ENCODE data around the gene PDGFC.

PDGFC gene

DNA sequence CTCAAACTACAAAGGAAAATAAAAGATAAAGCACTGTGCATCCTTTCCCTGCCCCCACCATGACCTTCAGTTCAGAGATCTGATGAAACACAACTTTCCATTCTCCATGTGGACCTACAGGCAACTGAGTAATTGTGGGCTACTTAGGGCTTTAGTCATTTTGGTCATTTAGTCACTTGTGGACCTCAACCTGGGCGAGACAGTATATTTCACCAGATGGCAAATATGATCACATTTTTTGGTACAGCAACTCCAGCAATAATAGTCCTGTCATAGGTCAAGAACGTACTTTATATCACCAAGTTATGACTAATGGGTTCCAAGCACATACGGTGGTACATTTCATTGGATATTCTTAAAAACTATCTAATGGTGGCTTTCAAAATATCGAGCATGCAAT, 141.2 kb downstream of the PDGFC start:
- DNase-seq: no peak
- 100% methylated on average over 3 of the region's 4 CpGs for WGBS (ENCODE audit: insufficient coverage)

DNA sequence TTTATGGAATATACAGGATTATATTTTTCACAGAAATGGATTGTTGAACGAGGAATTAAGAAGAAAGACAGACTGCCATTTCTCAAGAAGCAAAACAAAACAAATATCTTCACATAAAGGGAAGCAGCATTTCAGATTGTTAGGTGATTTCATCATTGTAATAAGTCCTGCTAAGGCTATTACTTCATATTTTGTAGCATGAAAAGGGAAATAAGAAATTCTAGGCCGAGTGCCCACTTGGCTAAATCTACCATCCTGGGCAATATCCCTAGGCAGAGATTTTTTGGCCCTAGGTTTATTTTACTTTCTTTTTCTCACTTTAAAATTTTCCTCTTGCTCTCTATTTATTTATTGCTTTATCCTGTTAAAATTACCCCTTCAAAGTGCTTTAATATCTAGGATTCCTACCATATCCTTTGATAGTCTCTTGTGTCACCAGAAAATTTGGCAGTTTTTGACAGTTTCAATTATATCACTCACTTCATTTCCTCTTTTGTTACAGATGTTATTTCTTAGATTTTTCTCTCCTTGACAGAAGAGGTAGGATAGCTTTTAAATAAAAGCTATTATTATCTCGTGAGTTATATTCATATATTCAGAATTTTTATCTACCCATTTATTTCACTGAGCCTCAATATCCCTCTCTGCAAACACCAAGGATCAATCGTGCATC, 142.3 kb downstream of the PDGFC start:
- H3K9me3 ChIP-seq (ENCODE audit: control extremely low read depth in 1 of 5, control insufficient read depth in 4 of 5, insufficient read depth in 2 of 5, low read depth in 1 of 5, low read length in 4 of 5): no peaks in the 10 kb centered on the region
- peak; percentile 5 to 59 (median 50) for DNase-seq
- ChIA-PET CTCF (no interaction called here), POLR2A (no interaction called here)
- whole genome bisulfite sequencing (ENCODE audit: insufficient coverage): no CpG with 5 or more reads among the region's 4 CpGs
- H3K27me3 ChIP-seq (replicated peaks in 2 of 5; ENCODE audit: control insufficient read depth in 4 of 5, insufficient read depth in 5 of 5, low read length in 4 of 5): no peaks in the 10 kb centered on the region
- no peaks in the 10 kb centered on the region for H3K36me3 ChIP-seq (ENCODE audit: control insufficient read depth in 4 of 4, insufficient read depth in 4 of 4, low read length in 3 of 4)
- peak overlapping the region in 1 of 7 experiments; percentile 11 for H3K4me3 ChIP-seq (ENCODE audit: control insufficient read depth in 1 of 7, extremely low read depth in 1 of 7, insufficient read depth in 4 of 7, low read depth in 2 of 7, low read length in 6 of 7)
- H3K4me1 ChIP-seq (ENCODE audit: control extremely low read depth in 1 of 4, control insufficient read depth in 4 of 4, insufficient read depth in 4 of 4, low read length in 3 of 4): peaks cover 0 to 7% (median 0%) of the 10 kb centered on the region in 4 experiments
- peak overlapping the region in 1 of 2 experiments; percentile 32 for H3K27ac ChIP-seq (ENCODE audit: insufficient read depth in 1 of 2, low read depth in 1 of 2, low read length in 2 of 2, poor library complexity in 1 of 2, severe bottlenecking in 2 of 2)

More for the DNA sequence above, 141.2 kb downstream of the PDGFC start:
- no peak overlapping the region for H3K27ac ChIP-seq (ENCODE audit: insufficient read depth in 1 of 2, low read depth in 1 of 2, low read length in 2 of 2, poor library complexity in 1 of 2, severe bottlenecking in 2 of 2)
- H3K9me3 ChIP-seq (ENCODE audit: control extremely low read depth in 1 of 5, control insufficient read depth in 4 of 5, insufficient read depth in 2 of 5, low read depth in 1 of 5, low read length in 4 of 5): no peaks in the 10 kb centered on the region
- POLR2A ChIA-PET: no interaction called here
- no peaks in the 10 kb centered on the region for H3K27me3 ChIP-seq (replicated peaks in 2 of 5; ENCODE audit: control insufficient read depth in 4 of 5, insufficient read depth in 5 of 5, low read length in 4 of 5)
- no peaks in the 10 kb centered on the region for H3K36me3 ChIP-seq (ENCODE audit: control insufficient read depth in 4 of 4, insufficient read depth in 4 of 4, low read length in 3 of 4)
- CTCF ChIA-PET: no interaction called here
- peaks cover 0 to 7% (median 0%) of the 10 kb centered on the region in 4 experiments for H3K4me1 ChIP-seq (ENCODE audit: control extremely low read depth in 1 of 4, control insufficient read depth in 4 of 4, insufficient read depth in 4 of 4, low read length in 3 of 4)
- no peak overlapping the region for H3K4me3 ChIP-seq (ENCODE audit: control insufficient read depth in 1 of 7, extremely low read depth in 1 of 7, insufficient read depth in 4 of 7, low read depth in 2 of 7, low read length in 6 of 7)

DNA sequence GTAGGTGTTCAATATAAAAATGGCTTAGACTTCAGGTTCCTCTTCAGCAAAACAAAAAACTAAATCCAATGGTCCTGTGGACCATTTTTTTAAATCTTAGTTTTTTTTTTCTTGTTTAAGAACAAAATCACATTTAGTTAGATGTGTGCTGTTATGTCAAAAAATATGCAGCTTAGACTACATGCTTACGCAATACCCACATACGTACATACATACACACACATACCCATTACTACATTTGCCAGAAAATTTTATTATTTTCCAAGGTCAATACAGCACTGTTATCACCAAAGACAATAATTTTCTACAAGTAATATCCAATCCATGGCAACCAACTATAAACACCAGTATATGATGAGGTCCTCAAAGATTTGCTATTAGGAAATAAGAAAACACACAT, 144.1 kb downstream of the PDGFC start:
- no peaks in the 10 kb centered on the region for H3K9me3 ChIP-seq (ENCODE audit: control extremely low read depth in 1 of 5, control insufficient read depth in 4 of 5, insufficient read depth in 2 of 5, low read depth in 1 of 5, low read length in 4 of 5)
- no peaks in the 10 kb centered on the region for H3K36me3 ChIP-seq (ENCODE audit: control insufficient read depth in 4 of 4, insufficient read depth in 4 of 4, low read length in 3 of 4)
- no peak for DNase-seq
- WGBS (ENCODE audit: insufficient coverage): 70% methylated on average over 2 of the region's 2 CpGs
- no peaks in the 10 kb centered on the region for H3K27me3 ChIP-seq (replicated peaks in 2 of 5; ENCODE audit: control insufficient read depth in 4 of 5, insufficient read depth in 5 of 5, low read length in 4 of 5)
- POLR2A ChIA-PET: no interaction called here
- H3K4me1 ChIP-seq (ENCODE audit: control extremely low read depth in 1 of 4, control insufficient read depth in 4 of 4, insufficient read depth in 4 of 4, low read length in 3 of 4): peaks cover 0 to 7% (median 0%) of the 10 kb centered on the region in 4 experiments
- no peak overlapping the region for H3K27ac ChIP-seq (ENCODE audit: insufficient read depth in 1 of 2, low read depth in 1 of 2, low read length in 2 of 2, poor library complexity in 1 of 2, severe bottlenecking in 2 of 2)
- no peak overlapping the region for H3K4me3 ChIP-seq (ENCODE audit: control insufficient read depth in 1 of 7, extremely low read depth in 1 of 7, insufficient read depth in 4 of 7, low read depth in 2 of 7, low read length in 6 of 7)
- CTCF ChIA-PET: no interaction called here

DNA sequence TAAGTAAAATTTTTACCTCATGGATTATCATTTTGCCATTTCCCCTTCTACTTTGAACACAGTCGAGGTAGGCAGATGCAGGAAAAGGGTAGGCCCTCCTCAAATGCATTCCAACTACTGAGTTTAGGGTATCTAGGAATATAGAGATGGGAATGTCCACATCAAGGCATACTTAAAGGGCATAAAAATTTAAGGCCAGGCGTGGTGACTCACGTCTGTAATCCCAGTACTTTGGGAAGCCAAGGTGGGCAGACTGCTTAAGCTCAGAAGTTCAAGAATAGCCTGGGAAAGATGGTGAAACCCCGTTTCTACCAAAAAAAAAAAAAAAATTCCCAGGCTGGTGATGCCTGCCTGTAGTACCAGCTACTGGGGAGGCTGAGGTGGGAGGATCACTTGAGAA, 146.5 kb downstream of the PDGFC start:
- Histone ChIP-seq H3K27me3 (replicated peaks in 2 of 5; ENCODE audit: control insufficient read depth in 4 of 5, insufficient read depth in 5 of 5, low read length in 4 of 5) (no peaks in the 10 kb centered on the region), H3K36me3 (ENCODE audit: control insufficient read depth in 4 of 4, insufficient read depth in 4 of 4, low read length in 3 of 4) (no peaks in the 10 kb centered on the region), H3K4me3 (ENCODE audit: control insufficient read depth in 1 of 7, extremely low read depth in 1 of 7, insufficient read depth in 4 of 7, low read depth in 2 of 7, low read length in 6 of 7) (no peak overlapping the region), H3K4me1 (ENCODE audit: control extremely low read depth in 1 of 4, control insufficient read depth in 4 of 4, insufficient read depth in 4 of 4, low read length in 3 of 4) (peaks cover 0 to 7% (median 0%) of the 10 kb centered on the region in 4 experiments), H3K27ac (ENCODE audit: insufficient read depth in 1 of 2, low read depth in 1 of 2, low read length in 2 of 2, poor library complexity in 1 of 2, severe bottlenecking in 2 of 2) (no peak overlapping the region), H3K9me3 (ENCODE audit: control extremely low read depth in 1 of 5, control insufficient read depth in 4 of 5, insufficient read depth in 2 of 5, low read depth in 1 of 5, low read length in 4 of 5) (no peaks in the 10 kb centered on the region)
- WGBS (ENCODE audit: insufficient coverage): 100% methylated on average over 3 of the region's 4 CpGs
- no peak for DNase-seq
- ChIA-PET POLR2A (no interaction called here), CTCF (interaction anchor here (1.0 kb wide), 1 partner anchor 143 kb away, joined by 3 read pairs; no protein-coding TSS in a partner anchor)

DNA sequence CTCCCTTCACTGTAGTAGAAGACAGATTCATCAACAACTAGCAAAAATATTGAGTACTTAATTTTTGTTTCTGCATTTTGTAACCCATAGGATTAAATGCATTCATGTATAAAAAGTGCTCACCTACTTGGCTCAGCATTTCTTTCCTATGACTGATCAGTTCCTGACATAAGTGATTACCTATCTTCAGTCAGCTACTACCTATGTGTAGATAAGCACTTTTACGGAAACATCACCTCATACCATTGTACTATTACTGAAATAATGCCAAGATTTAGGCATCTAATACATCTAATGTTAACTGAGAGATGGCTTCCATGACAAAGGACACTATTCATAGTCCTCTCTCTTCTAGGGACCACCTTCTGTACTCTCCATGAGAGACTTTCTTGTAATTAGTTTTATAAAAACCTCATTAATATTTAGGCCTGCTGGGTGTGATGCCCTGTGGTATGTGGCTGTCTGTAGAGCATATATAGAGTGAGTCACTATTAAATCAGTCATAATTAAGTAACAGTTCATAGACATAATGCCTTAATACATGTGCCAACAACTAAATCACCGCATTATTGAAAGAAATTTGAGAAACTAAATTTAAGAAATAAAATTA, 147.0 kb downstream of the PDGFC start:
- no peak overlapping the region for H3K4me3 ChIP-seq (ENCODE audit: control insufficient read depth in 1 of 7, extremely low read depth in 1 of 7, insufficient read depth in 4 of 7, low read depth in 2 of 7, low read length in 6 of 7)
- H3K36me3 ChIP-seq (ENCODE audit: control insufficient read depth in 4 of 4, insufficient read depth in 4 of 4, low read length in 3 of 4): no peaks in the 10 kb centered on the region
- H3K4me1 ChIP-seq (ENCODE audit: control extremely low read depth in 1 of 4, control insufficient read depth in 4 of 4, insufficient read depth in 4 of 4, low read length in 3 of 4): peaks cover 0 to 4% (median 0%) of the 10 kb centered on the region in 4 experiments
- WGBS (ENCODE audit: insufficient coverage): no CpG with 5 or more reads among the region's 2 CpGs
- H3K27ac ChIP-seq (ENCODE audit: insufficient read depth in 1 of 2, low read depth in 1 of 2, low read length in 2 of 2, poor library complexity in 1 of 2, severe bottlenecking in 2 of 2): no peak overlapping the region
- CTCF ChIA-PET: interaction anchor here (1.0 kb wide), 1 partner anchor 143 kb away, joined by 3 read pairs; no protein-coding TSS in a partner anchor
- H3K27me3 ChIP-seq (replicated peaks in 2 of 5; ENCODE audit: control insufficient read depth in 4 of 5, insufficient read depth in 5 of 5, low read length in 4 of 5): no peaks in the 10 kb centered on the region
- H3K9me3 ChIP-seq (ENCODE audit: control extremely low read depth in 1 of 5, control insufficient read depth in 4 of 5, insufficient read depth in 2 of 5, low read depth in 1 of 5, low read length in 4 of 5): no peaks in the 10 kb centered on the region
- no peak for DNase-seq
- POLR2A ChIA-PET: no interaction called here

DNA sequence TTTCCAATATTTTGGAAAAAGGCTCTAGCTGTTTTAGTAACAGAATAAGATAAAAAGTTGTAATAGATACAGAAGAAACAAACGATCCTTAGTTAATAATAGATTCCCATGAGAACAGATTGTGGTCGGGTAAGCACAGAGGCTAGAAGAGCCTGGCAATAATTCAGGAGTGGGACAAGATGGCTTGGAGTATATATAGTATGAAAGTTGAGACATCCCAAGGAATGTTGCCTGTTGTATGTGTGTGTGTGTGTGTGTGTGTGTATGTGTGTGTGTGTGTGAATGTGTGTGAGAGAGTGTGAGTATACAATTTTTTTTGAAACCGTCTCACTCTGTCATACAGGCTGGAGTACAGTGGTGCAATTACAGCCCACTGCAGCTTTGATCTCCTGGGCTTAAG, 150.7 kb downstream of the PDGFC start:
- H3K27ac ChIP-seq (ENCODE audit: insufficient read depth in 1 of 2, low read depth in 1 of 2, low read length in 2 of 2, poor library complexity in 1 of 2, severe bottlenecking in 2 of 2): no peak overlapping the region
- no peaks in the 10 kb centered on the region for H3K27me3 ChIP-seq (replicated peaks in 2 of 5; ENCODE audit: control insufficient read depth in 4 of 5, insufficient read depth in 5 of 5, low read length in 4 of 5)
- 88% methylated on average over 3 of the region's 3 CpGs for WGBS (ENCODE audit: insufficient coverage)
- no peak for DNase-seq
- no peaks in the 10 kb centered on the region for H3K4me1 ChIP-seq (ENCODE audit: control extremely low read depth in 1 of 4, control insufficient read depth in 4 of 4, insufficient read depth in 4 of 4, low read length in 3 of 4)
- CTCF ChIA-PET: interaction anchor here (0.7 to 1.1 kb wide), 2 partner anchors 30 to 135 kb away, joined by 3 read pairs; no protein-coding TSS in a partner anchor
- POLR2A ChIA-PET: no interaction called here
- H3K4me3 ChIP-seq (ENCODE audit: control insufficient read depth in 1 of 7, extremely low read depth in 1 of 7, insufficient read depth in 4 of 7, low read depth in 2 of 7, low read length in 6 of 7): no peak overlapping the region
- H3K9me3 ChIP-seq (ENCODE audit: control extremely low read depth in 1 of 5, control insufficient read depth in 4 of 5, insufficient read depth in 2 of 5, low read depth in 1 of 5, low read length in 4 of 5): peaks cover 0 to 4% (median 0%) of the 10 kb centered on the region in 5 experiments
- no peaks in the 10 kb centered on the region for H3K36me3 ChIP-seq (ENCODE audit: control insufficient read depth in 4 of 4, insufficient read depth in 4 of 4, low read length in 3 of 4)

DNA sequence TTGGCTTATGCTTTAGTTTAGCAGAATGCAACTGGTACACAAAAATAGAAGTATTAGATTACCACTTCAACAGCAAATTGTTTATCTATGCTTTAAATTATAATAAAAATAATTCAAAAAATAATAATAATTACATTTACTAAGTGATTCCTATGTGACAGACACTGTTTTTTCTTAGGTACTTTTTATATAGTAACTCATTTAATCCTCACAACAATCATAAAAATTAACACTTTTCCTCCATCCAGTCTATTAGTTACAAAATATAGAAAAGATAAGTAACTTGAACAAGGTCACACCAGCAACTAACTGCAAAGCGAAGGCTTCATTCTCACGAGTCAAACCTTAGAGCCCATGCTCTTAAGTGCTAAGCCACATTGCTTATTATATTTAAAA, 155.2 kb downstream of the PDGFC start:
- Histone ChIP-seq H3K4me1 (ENCODE audit: control extremely low read depth in 1 of 4, control insufficient read depth in 4 of 4, insufficient read depth in 4 of 4, low read length in 3 of 4) (no peaks in the 10 kb centered on the region), H3K27ac (ENCODE audit: insufficient read depth in 1 of 2, low read depth in 1 of 2, low read length in 2 of 2, poor library complexity in 1 of 2, severe bottlenecking in 2 of 2) (no peak overlapping the region), H3K36me3 (ENCODE audit: control insufficient read depth in 4 of 4, insufficient read depth in 4 of 4, low read length in 3 of 4) (no peaks in the 10 kb centered on the region), H3K27me3 (replicated peaks in 2 of 5; ENCODE audit: control insufficient read depth in 4 of 5, insufficient read depth in 5 of 5, low read length in 4 of 5) (no peaks in the 10 kb centered on the region), H3K4me3 (ENCODE audit: control insufficient read depth in 1 of 7, extremely low read depth in 1 of 7, insufficient read depth in 4 of 7, low read depth in 2 of 7, low read length in 6 of 7) (no peak overlapping the region), H3K9me3 (ENCODE audit: control extremely low read depth in 1 of 5, control insufficient read depth in 4 of 5, insufficient read depth in 2 of 5, low read depth in 1 of 5, low read length in 4 of 5) (peaks cover 0 to 4% (median 0%) of the 10 kb centered on the region in 5 experiments)
- no CpG with 5 or more reads among the region's 2 CpGs for WGBS (ENCODE audit: insufficient coverage)
- DNase-seq: no peak
- POLR2A ChIA-PET: no interaction called here
- CTCF ChIA-PET: no interaction called here

Data from common myeloid progenitor, CD34-positive (primary cell).